Ovary (tissue), 9 donors: ENCODE data around the gene CALD1. TPM values are rescaled to one million over a fixed set of nuclear protein-coding genes. Genes with fewer than 3 reads are reported as not detected.

ENCODE experiments used
- DNase-seq, 5 donors: peaks; one replicate each; pipeline ENCODE4 v3.0.0-alpha.2; 2019 to 2020
- H3K27ac ChIP-seq, 2 donors: fragments of 200-600 bp; one replicate each; pipeline versions ENCODE4 v1.5.1 to v1.8.0; 2019 to 2022
- H3K27me3 ChIP-seq: fragments of 200-600 bp; one replicate; pipeline ENCODE4 v1.8.0; 2022
- H3K36me3 ChIP-seq: fragments of 200-600 bp; sonication (generic); one replicate; pipeline ENCODE4 v1.5.1; 2019
- H3K4me1 ChIP-seq: one replicate; pipeline ENCODE4 v1.8.1; 2013; ENCODE audit warnings: mild to moderate bottlenecking, moderate library complexity; ENCODE audit not compliant: insufficient read depth
- H3K4me3 ChIP-seq: fragments of 200-600 bp; sonication (generic); one replicate; pipeline ENCODE4 v1.5.1; 2017
- H3K9me3 ChIP-seq, 2 donors: fragments of 200-600 bp in 1 of 2; sonication (generic) in 1 of 2; one replicate each; pipeline versions ENCODE4 v1.5.1 to v1.8.1; 2013 to 2019; ENCODE audit warnings: mild to moderate bottlenecking in 1 of 2, moderate library complexity in 1 of 2
- EP300 ChIP-seq: sonication (generic); formaldehyde crosslinking; IDR thresholded peaks from one replicate; pipeline ENCODE4 v1.6.1; 2017; ENCODE audit warnings: antibody characterized with exemption
- POLR2A ChIP-seq: fragments of 450-650 bp; IDR thresholded peaks from one replicate; pipeline ENCODE4 v1.6.1; 2017; ENCODE audit warnings: antibody characterized with exemption, mild to moderate bottlenecking, moderate library complexity
- WGBS, 3 donors: extraction: QIAGEN DNeasy Blood & Tissue Kit in 1 of 3; methylation state at CpG; one replicate each; pipeline versions ENCODE4 v1.1.5 to v1.1.7; 2013 to 2017; 5-methylcytosine and 5-hydroxymethylcytosine counted together
- intact Hi-C, 4 donors: fragments of 100-400 bp; cut with DNase I; formaldehyde crosslinking; loops; one replicate each; pipeline versions ENCODE4 v1.11.0 to v1.15.1; 2022 to 2023
- polyA plus RNA-seq, 2 donors: library from polyadenylated mRNA; stranded (reverse); fragments of 200-250 nt in 1 of 2; fragments of 350-450 nt in 1 of 2; fragmentation: Illumina TruSeq in 1 of 2; extraction: RNeasy Lipid Tissue Mini Kit (QIAGEN cat#74804) in 1 of 2; gene quantifications; one replicate each; pipeline ENCODE4 v1.2.3, GENCODE V29; 2013 to 2014
- total RNA-seq, 7 donors: library from RNA; depleted of rRNA in 2 of 7; stranded (reverse); fragments of >200 nt in 2 of 7; fragmentation: NEBNext Ultra II Directional in 3 of 7; extraction: Animal tissue kit (Norgen Biotek cat#: 25700) in 3 of 7; gene quantifications; one replicate each; pipeline versions ENCODE4 v1.1.0 to v1.2.4, GENCODE V29; 2016 to 2023
- TF ChIP-seq, protein P1 (sequence below), 3 donors: fragments of 450-650 bp in 2 of 3; fragments of 200-600 bp in 1 of 3; IDR thresholded peaks; one replicate each; pipeline versions ENCODE4 v1.5.1 to v1.8.0; 2016 to 2022; ENCODE audit warnings: antibody characterized with exemption in 3 of 3, mild to moderate bottlenecking in 1 of 3
- donor health status: DM: no; HTN: no; CAD: no; lungs with moderate emphysema.
- donor health status: DM: no; HTN: no; CAD: no.
- donor health status: Bipolar disorder and iron deficiency.
- donor health status: DM: yes; HTN: yes; CAD: no.
- donor health status: DM: no; HTN: no; CAD: no.
- donor health status: DM: yes; HTN: yes; CAD: no.

CALD1 gene
- total and polyA plus RNA-seq, 9 donors, result 306 to 697 (median 463) TPM

DNA sequence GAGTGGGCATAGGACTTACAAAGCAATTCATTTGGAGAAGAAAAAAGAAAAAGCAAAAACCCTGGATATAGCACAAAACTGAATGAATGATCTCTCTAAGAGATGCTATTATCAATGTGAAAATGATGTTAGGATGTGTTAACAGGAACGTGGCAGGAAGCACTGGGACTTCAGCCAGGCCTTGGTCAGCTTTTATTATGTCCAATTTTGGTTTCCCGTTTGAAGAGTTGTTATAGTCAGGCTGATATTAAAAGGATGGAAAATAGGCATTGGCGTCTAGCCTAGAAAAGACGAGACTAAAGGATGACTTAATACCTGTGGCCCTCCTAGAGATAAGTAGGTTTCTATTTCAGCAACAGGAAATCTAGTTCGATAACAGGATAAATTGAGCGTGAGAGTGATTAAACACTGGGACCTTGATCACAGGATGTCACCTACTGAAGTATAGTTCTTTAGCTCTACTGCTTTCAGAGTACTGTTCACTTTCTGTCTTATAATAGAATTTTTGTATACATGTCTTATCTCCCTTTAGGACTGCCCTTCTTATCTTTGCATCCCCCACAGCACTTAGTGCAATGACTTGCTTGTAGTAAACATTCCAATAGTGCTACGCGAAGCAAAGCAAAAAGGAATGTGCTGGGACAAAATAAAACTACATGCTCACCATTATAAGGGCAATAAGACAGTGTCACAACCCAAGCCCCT lies 107.1 kb downstream of the CALD1 start:
- WGBS, 3 donors, result 3 to 5% (median 3%) methylated on average over 8 of the region's 8 CpGs
- Histone ChIP-seq H3K27ac (peak overlapping the region in 1 of 2 donors; percentile 67), H3K4me3 (no peak overlapping the region), H3K9me3 (no peaks in the 10 kb centered on the region), H3K27me3 (no peaks in the 10 kb centered on the region), H3K36me3 (no peaks in the 10 kb centered on the region), H3K4me1 (peaks cover 22% of the 10 kb centered on the region)
- TF ChIP-seq POLR2A, result no peak
- DNase-seq, result peak; percentile 52 to 75 (median 70)
- intact Hi-C loops, result no loop called here

DNA sequence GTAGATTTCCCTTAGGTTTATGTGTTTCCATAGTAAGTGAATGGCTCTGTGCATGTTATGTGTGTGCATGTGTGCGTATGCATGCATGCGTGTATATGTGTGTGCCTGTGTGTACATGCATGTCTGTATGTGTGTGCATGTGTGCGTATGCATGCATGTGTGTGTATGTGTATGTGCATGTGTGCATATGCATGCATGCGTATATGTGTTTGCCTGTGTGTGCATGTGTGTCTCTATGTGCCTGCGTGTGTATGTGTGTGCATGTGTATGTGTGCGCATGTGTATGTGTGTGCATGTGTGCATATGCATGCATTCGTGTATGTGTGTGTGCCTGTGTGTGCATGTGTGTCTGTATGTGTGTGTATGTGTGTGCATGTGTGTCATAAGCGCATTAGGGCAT lies 108.1 kb downstream of the CALD1 start:
- intact Hi-C loops, result no loop called here
- 85 to 92% (median 88%) methylated on average over 8 of the region's 8 CpGs for WGBS, 3 donors
- Histone ChIP-seq H3K27me3 (no peaks in the 10 kb centered on the region), H3K27ac (peak overlapping the region in 1 of 2 donors; percentile 67), H3K9me3 (no peaks in the 10 kb centered on the region), H3K36me3 (no peaks in the 10 kb centered on the region), H3K4me3 (no peak overlapping the region), H3K4me1 (peaks cover 22% of the 10 kb centered on the region)
- TF ChIP-seq, protein P1, sequence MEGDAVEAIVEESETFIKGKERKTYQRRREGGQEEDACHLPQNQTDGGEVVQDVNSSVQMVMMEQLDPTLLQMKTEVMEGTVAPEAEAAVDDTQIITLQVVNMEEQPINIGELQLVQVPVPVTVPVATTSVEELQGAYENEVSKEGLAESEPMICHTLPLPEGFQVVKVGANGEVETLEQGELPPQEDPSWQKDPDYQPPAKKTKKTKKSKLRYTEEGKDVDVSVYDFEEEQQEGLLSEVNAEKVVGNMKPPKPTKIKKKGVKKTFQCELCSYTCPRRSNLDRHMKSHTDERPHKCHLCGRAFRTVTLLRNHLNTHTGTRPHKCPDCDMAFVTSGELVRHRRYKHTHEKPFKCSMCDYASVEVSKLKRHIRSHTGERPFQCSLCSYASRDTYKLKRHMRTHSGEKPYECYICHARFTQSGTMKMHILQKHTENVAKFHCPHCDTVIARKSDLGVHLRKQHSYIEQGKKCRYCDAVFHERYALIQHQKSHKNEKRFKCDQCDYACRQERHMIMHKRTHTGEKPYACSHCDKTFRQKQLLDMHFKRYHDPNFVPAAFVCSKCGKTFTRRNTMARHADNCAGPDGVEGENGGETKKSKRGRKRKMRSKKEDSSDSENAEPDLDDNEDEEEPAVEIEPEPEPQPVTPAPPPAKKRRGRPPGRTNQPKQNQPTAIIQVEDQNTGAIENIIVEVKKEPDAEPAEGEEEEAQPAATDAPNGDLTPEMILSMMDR (IDR thresholded peaks at IDR 0.05), result no peak
- no peak for TF ChIP-seq POLR2A
- no peak for TF ChIP-seq EP300
- DNase-seq, result no peak

DNA sequence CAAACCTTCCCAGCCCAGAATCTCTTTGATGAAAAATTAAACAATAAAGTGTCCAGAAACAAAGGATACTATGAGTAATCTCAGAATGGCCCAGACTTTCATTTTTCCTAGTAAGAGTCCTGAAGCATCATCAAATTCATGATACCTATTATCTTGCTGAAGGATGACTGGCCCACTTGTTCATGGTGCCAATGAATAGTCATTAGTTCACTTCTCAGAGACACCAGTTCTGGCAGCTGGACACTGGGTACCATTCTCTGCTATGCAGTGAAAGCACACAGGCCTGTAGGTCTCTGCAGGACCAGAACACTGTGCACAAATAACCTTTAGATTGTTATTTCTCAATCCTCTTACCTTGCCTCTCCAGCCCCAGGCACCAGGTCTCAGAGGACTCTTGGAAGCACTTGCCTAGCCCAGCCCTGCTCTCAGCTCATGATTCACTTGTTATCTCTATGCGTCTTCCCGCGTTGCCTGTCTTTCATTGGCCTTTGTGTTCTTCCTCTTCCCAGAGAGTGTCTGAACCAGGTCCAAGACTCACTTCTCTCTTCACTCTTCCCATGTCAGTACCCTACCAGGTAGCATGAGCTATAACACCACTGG lies 108.8 kb downstream of the CALD1 start:
- H3K4me1 ChIP-seq, result peaks cover 28% of the 10 kb centered on the region
- TF ChIP-seq EP300, result no peak
- TF ChIP-seq, protein P1 (IDR thresholded peaks at IDR 0.05), result no peak
- TF ChIP-seq POLR2A, result no peak
- intact Hi-C loops, result no loop called here
- H3K27ac ChIP-seq, result no peak overlapping the region
- no peak for DNase-seq
- no peaks in the 10 kb centered on the region for H3K27me3 ChIP-seq
- WGBS, 3 donors, result 30 to 41% (median 37%) methylated on average over 3 of the region's 3 CpGs
- no peaks in the 10 kb centered on the region for H3K9me3 ChIP-seq
- no peaks in the 10 kb centered on the region for H3K36me3 ChIP-seq
- no peak overlapping the region for H3K4me3 ChIP-seq

DNA sequence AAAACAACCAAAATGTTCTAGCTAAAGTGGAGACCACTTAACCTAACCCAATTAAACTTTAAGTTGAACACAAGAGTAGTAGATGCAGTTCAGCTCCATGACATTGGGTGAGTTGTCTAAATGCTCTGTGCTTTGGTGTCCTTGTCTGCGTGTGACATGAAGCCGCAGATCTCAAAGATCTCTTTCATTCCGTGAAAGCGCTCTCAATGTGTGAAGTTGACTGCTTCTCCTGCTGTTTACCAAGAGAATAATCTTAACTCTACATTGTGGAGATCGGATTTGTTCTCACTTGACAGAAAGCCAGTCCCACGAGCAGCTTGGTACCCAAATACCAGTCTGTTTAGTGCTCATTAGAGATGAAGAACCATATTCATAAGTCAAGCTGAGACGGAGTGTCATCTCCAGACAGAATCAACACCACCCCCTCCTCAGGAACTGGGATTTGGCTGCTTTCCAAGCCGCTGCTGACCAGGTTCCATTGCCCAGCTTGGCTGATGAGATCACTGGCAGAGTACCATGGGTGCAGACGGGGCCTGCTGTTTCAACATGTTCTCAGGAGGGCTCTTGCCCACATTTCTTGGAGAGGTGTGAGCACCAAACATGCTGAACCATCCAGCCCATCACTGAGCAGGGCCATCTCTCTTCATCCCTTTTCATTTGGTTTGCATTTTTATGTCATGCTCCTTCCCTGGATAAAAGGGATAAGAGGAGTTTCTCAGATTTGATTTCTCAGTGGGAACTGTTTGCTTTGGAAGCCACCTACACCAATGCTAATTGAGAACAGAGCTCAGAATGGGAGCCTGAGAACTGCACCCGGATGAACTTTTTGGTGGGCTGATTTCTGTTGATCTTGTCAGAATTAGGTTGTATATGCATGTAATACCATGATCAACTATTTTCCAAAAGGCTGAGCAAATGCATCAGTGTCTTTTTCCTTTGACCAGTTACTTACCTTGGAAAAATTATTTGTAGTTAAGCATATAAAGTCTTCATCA lies 111.1 kb downstream of the CALD1 start:
- H3K9me3 ChIP-seq, result no peaks in the 10 kb centered on the region
- WGBS, 3 donors, result 57 to 60% (median 57%) methylated on average over 10 of the region's 10 CpGs
- TF ChIP-seq EP300 (no peak), POLR2A (no peak)
- TF ChIP-seq, protein P1 (IDR thresholded peaks at IDR 0.05), result no peak
- H3K27ac ChIP-seq, result peak overlapping the region; percentile 15 to 66
- intact Hi-C loops, result no loop called here
- H3K27me3 ChIP-seq, result no peaks in the 10 kb centered on the region
- DNase-seq, result peak; percentile 35 to 68 (median 54)
- H3K4me1 ChIP-seq, result peaks cover 31% of the 10 kb centered on the region
- peak overlapping the region; percentile 50 for H3K4me3 ChIP-seq
- H3K36me3 ChIP-seq, result no peaks in the 10 kb centered on the region
